Esophagus mucosa (tissue), 1 donor: ENCODE data around the gene IFT74. TPM values are rescaled to one million over a fixed set of nuclear protein-coding genes. Genes with fewer than 3 reads are reported as not detected.

Experiments
- ATAC-seq: fragments of 200-7000 bp; cut with Tn5 transposase; one replicate; pipeline ENCODE4 v1.9.1; 2020
- total RNA-seq: library from RNA; stranded (reverse); gene quantifications from one replicate; pipeline ENCODE4 v1.2.4, GENCODE V29; 2023
- donor health status: DM: yes; HTN: yes; CAD: no.

Gene IFT74
- total RNA-seq, 1 donor from 2014 or later: 7.4 TPM

- no peak for ATAC-seq
Observed at GRCh38 chr9:26974927-26975326, 18.7 kb downstream of the IFT74 start.

GRCh38 chr9:26975728-26976707 is 19.8 kb downstream of the IFT74 start:
- peak; percentile 31 for ATAC-seq

- no peak for ATAC-seq
Observed at GRCh38 chr9:26983340-26983739, 27.1 kb downstream of the IFT74 start.

- ATAC-seq: no peak
Observed at GRCh38 chr9:26995810-26996209, 39.6 kb downstream of the IFT74 start.

GRCh38 chr9:27003426-27004077 is 47.3 kb downstream of the IFT74 start:
- no peak for ATAC-seq

- ATAC-seq: no peak
Observed at GRCh38 chr9:27005491-27005890, 49.3 kb downstream of the IFT74 start, which contains the start of gene LRRC19. LRRC19 (minus strand) TSS chr9:27005672; CDS start chr9:26999694, 5,978 bp downstream.

- ATAC-seq: no peak
Observed at GRCh38 chr9:27019589-27019988, 63.4 kb downstream of the IFT74 start.

GRCh38 chr9:27022920-27023319 is 66.7 kb downstream of the IFT74 start:
- no peak for ATAC-seq

- no peak for ATAC-seq
Observed at GRCh38 chr9:27029186-27029585, 73.0 kb downstream of the IFT74 start.

- ATAC-seq: peak; percentile 72
Observed at GRCh38 chr9:27033815-27034403, 77.7 kb downstream of the IFT74 start.

GRCh38 chr9:27037499-27037898 is 81.3 kb downstream of the IFT74 start:
- no peak for ATAC-seq

GRCh38 chr9:27041746-27042145 is 85.5 kb downstream of the IFT74 start:
- ATAC-seq: no peak

GRCh38 chr9:27042476-27042875 is 86.3 kb downstream of the IFT74 start:
- no peak for ATAC-seq

GRCh38 chr9:27043176-27043575 is 87.0 kb downstream of the IFT74 start:
- no peak for ATAC-seq

- no peak for ATAC-seq
Observed at GRCh38 chr9:27047136-27047535, 90.9 kb downstream of the IFT74 start.

- ATAC-seq: no peak
Observed at GRCh38 chr9:27053369-27054022, 97.3 kb downstream of the IFT74 start.

GRCh38 chr9:27054125-27054524 is 97.9 kb downstream of the IFT74 start:
- ATAC-seq: no peak

GRCh38 chr9:27054841-27055240 is 98.6 kb downstream of the IFT74 start:
- no peak for ATAC-seq

GRCh38 chr9:27059412-27059811 is 103.2 kb downstream of the IFT74 start:
- no peak for ATAC-seq

- no peak for ATAC-seq
Observed at GRCh38 chr9:27059907-27060306, 103.7 kb downstream of the IFT74 start.

GRCh38 chr9:27065288-27065687 is 109.1 kb downstream of the IFT74 start:
- ATAC-seq: no peak

- peak; percentile 56 for ATAC-seq
Observed at GRCh38 chr9:27073841-27074728, 117.9 kb downstream of the IFT74 start.
